Suprapubic skin (tissue), 4 donors: ENCODE results near the gene SLC12A6.

Experiments used
- EP300 ChIP-seq: sonication (generic); formaldehyde crosslinking; IDR thresholded peaks from one replicate; pipeline ENCODE4 v1.6.1; 2017; ENCODE audit warnings: antibody characterized with exemption
- POLR2A ChIP-seq, 2 donors: fragments of 450-650 bp; IDR thresholded peaks; one replicate each; pipeline ENCODE4 v1.6.1; 2017; ENCODE audit warnings: antibody characterized with exemption in 2 of 2, mild to moderate bottlenecking in 2 of 2, moderate library complexity in 2 of 2
- POLR2AphosphoS5 ChIP-seq, 3 donors: sonication (generic); formaldehyde crosslinking; IDR thresholded peaks; one replicate each; pipeline ENCODE4 v1.6.1; 2017; ENCODE audit warnings: antibody characterized with exemption in 3 of 3
- TF ChIP-seq, protein P1 (sequence below), 2 donors: fragments of 200-600 bp in 1 of 2; fragments of 450-650 bp in 1 of 2; sonication (generic) in 1 of 2; IDR thresholded peaks; one replicate each; pipeline ENCODE4 v1.5.1; 2016 to 2019; ENCODE audit warnings: antibody characterized with exemption in 2 of 2, mild to moderate bottlenecking in 1 of 2, moderate library complexity in 1 of 2

DNA sequence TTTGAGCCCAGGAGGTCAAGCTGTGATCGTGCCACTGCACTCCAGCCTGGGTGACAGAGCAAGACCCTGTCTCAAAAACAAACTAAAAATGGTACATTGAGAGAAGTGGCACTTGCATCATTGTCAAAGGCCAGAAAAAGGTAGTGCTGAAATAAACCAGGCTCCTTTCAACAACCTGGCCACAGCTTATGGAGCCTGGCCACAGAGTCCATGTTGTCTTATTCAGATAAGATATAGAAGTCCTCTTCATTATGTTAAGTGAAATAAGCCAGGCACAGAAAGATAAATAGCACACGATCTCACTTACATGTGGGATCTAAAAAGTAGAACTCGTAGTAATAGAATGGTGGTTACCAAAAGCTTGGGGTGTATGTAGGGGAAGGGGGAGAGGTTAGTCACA is 78.0 kb downstream of the SLC12A6 start:
- no peak for TF ChIP-seq EP300
- TF ChIP-seq, protein P1, sequence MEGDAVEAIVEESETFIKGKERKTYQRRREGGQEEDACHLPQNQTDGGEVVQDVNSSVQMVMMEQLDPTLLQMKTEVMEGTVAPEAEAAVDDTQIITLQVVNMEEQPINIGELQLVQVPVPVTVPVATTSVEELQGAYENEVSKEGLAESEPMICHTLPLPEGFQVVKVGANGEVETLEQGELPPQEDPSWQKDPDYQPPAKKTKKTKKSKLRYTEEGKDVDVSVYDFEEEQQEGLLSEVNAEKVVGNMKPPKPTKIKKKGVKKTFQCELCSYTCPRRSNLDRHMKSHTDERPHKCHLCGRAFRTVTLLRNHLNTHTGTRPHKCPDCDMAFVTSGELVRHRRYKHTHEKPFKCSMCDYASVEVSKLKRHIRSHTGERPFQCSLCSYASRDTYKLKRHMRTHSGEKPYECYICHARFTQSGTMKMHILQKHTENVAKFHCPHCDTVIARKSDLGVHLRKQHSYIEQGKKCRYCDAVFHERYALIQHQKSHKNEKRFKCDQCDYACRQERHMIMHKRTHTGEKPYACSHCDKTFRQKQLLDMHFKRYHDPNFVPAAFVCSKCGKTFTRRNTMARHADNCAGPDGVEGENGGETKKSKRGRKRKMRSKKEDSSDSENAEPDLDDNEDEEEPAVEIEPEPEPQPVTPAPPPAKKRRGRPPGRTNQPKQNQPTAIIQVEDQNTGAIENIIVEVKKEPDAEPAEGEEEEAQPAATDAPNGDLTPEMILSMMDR (IDR thresholded peaks at IDR 0.05) = no peak
- TF ChIP-seq POLR2A (IDR thresholded peaks at IDR 0.05) = no peak
- no peak for TF ChIP-seq POLR2AphosphoS5 (IDR thresholded peaks at IDR 0.05)
